Measurements from ENCODE around the gene SORL1-AS1.

SORL1-AS1 gene

GRCh38 chr11:121494355-121495099 lies 41.8 kb upstream of the SORL1-AS1 start:
- Mint-ChIP-seq H3K9me3 (no peaks in the 10 kb centered on the region), H3K27ac (peak overlapping the region; percentile 93), H3K36me3 (peaks cover 67% of the 10 kb centered on the region), H3K4me3 (0 out of 2 replicates have a peak overlapping the region, but pooled peaks have one; percentile 11), H3K4me1 (peaks cover 30% of the 10 kb centered on the region), H3K27me3 (ENCODE audit: low read depth) (no peaks in the 10 kb centered on the region)
- POLR2A ChIA-PET = interaction anchor here (0.8 kb wide), 1 partner anchor 27 kb away, joined by 3 read pairs; no protein-coding TSS in a partner anchor
- TF ChIP-seq ZNF317 (CRISPR knock-in tag; IDR thresholded peaks at IDR 0.05; ENCODE audit: borderline replicate concordance, low read depth) (0 out of 2 replicates have a peak, but pooled peaks have one; percentile 41), ZNF121 (CRISPR knock-in tag; IDR thresholded peaks at IDR 0.05) (no peak), MYBL2 (CRISPR knock-in tag; IDR thresholded peaks at IDR 0.05) (no peak), RORB (CRISPR knock-in tag; IDR thresholded peaks at IDR 0.05) (no peak), ZNF423 (CRISPR knock-in tag; IDR thresholded peaks at IDR 0.05) (peak; percentile 36), ZNF263 (CRISPR knock-in tag; IDR thresholded peaks at IDR 0.05; ENCODE audit: low read depth) (no peak), OVOL2 (CRISPR knock-in tag; IDR thresholded peaks at IDR 0.05; ENCODE audit: borderline replicate concordance) (no peak)
- TF ChIP-seq, protein P1, sequence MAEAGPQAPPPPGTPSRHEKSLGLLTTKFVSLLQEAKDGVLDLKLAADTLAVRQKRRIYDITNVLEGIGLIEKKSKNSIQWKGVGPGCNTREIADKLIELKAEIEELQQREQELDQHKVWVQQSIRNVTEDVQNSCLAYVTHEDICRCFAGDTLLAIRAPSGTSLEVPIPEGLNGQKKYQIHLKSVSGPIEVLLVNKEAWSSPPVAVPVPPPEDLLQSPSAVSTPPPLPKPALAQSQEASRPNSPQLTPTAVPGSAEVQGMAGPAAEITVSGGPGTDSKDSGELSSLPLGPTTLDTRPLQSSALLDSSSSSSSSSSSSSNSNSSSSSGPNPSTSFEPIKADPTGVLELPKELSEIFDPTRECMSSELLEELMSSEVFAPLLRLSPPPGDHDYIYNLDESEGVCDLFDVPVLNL (CRISPR knock-in tag; IDR thresholded peaks at IDR 0.05; ENCODE audit: borderline replicate concordance, low read depth) = no peak
- TF ChIP-seq, protein P2, sequence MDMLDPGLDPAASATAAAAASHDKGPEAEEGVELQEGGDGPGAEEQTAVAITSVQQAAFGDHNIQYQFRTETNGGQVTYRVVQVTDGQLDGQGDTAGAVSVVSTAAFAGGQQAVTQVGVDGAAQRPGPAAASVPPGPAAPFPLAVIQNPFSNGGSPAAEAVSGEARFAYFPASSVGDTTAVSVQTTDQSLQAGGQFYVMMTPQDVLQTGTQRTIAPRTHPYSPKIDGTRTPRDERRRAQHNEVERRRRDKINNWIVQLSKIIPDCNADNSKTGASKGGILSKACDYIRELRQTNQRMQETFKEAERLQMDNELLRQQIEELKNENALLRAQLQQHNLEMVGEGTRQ (CRISPR knock-in tag; IDR thresholded peaks at IDR 0.05) = no peak
- ATAC-seq (peak; percentile 93), DNase-seq (ENCODE audit: low spot score) (no peak)
- CTCF ChIA-PET = interaction anchor here (0.6 to 1.2 kb wide), 4 partner anchors 13 to 1939 kb away, joined by 3 to 5 read pairs (median 4); no protein-coding TSS in a partner anchor

GRCh38 chr11:121489823-121490222 lies 37.1 kb upstream of the SORL1-AS1 start:
- TF ChIP-seq ZNF416 (CRISPR knock-in tag; IDR thresholded peaks at IDR 0.05) (no peak), NR1H2 (CRISPR knock-in tag; IDR thresholded peaks at IDR 0.05) (no peak), CTCF (IDR thresholded peaks at IDR 0.05) (no peak), JUN (CRISPR knock-in tag; IDR thresholded peaks at IDR 0.05) (no peak), CREB1 (CRISPR knock-in tag; IDR thresholded peaks at IDR 0.05) (no peak), ZNF263 (CRISPR knock-in tag; IDR thresholded peaks at IDR 0.05; ENCODE audit: low read depth) (no peak), CREM (CRISPR knock-in tag; IDR thresholded peaks at IDR 0.05) (no peak), SOX15 (CRISPR knock-in tag; IDR thresholded peaks at IDR 0.05) (no peak), GABPB1 (CRISPR knock-in tag; IDR thresholded peaks at IDR 0.05) (no peak), STAT6 (CRISPR knock-in tag; conservative IDR thresholded peaks at IDR 0.05; ENCODE audit: low read depth) (no peak), SMAD4 (CRISPR knock-in tag; IDR thresholded peaks at IDR 0.05) (no peak), ATF2 (CRISPR knock-in tag; IDR thresholded peaks at IDR 0.05; ENCODE audit: borderline replicate concordance, low read depth) (no peak)
- TF ChIP-seq, protein P3, sequence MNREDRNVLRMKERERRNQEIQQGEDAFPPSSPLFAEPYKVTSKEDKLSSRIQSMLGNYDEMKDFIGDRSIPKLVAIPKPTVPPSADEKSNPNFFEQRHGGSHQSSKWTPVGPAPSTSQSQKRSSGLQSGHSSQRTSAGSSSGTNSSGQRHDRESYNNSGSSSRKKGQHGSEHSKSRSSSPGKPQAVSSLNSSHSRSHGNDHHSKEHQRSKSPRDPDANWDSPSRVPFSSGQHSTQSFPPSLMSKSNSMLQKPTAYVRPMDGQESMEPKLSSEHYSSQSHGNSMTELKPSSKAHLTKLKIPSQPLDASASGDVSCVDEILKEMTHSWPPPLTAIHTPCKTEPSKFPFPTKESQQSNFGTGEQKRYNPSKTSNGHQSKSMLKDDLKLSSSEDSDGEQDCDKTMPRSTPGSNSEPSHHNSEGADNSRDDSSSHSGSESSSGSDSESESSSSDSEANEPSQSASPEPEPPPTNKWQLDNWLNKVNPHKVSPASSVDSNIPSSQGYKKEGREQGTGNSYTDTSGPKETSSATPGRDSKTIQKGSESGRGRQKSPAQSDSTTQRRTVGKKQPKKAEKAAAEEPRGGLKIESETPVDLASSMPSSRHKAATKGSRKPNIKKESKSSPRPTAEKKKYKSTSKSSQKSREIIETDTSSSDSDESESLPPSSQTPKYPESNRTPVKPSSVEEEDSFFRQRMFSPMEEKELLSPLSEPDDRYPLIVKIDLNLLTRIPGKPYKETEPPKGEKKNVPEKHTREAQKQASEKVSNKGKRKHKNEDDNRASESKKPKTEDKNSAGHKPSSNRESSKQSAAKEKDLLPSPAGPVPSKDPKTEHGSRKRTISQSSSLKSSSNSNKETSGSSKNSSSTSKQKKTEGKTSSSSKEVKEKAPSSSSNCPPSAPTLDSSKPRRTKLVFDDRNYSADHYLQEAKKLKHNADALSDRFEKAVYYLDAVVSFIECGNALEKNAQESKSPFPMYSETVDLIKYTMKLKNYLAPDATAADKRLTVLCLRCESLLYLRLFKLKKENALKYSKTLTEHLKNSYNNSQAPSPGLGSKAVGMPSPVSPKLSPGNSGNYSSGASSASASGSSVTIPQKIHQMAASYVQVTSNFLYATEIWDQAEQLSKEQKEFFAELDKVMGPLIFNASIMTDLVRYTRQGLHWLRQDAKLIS (CRISPR knock-in tag; IDR thresholded peaks at IDR 0.05; ENCODE audit: borderline replicate concordance) = no peak
- H3K27me3 Mint-ChIP-seq (ENCODE audit: low read depth) = no peaks in the 10 kb centered on the region
- DNase-seq (ENCODE audit: low spot score) (no peak), ATAC-seq (no peak)
- peaks cover 21% of the 10 kb centered on the region for H3K4me1 Mint-ChIP-seq
- H3K36me3 Mint-ChIP-seq = peaks cover 52% of the 10 kb centered on the region
- no peaks in the 10 kb centered on the region for H3K9me3 Mint-ChIP-seq
- no peak overlapping the region for H3K4me3 Mint-ChIP-seq
- H3K27ac Mint-ChIP-seq = peak overlapping the region; percentile 50; the same call in 1 of the 2 replicates
- ChIA-PET POLR2A (no interaction called here), CTCF (no interaction called here)

Data from WTC11 (cell line).